ENCODE results near the gene FAM234B.

DNA sequence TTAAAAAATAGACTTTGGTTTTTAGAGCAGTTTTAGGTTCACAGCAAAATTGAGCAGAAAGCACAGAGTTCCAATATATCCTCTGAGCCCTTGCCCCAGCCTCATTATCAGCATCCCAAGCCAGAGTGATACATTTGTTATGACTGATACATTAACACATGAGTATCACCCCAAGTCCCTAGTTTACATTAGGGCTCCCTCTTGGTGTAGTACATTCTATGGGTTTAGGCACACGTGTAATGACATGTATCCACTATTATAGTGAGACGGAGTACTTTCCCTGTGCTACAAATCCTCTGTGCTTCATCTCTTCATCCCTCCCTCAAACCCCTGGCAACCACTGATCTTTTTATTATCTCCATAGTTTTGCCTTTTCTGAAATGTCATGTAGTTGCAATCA, 81.8 kb downstream of the FAM234B start:
- TF ChIP-seq, protein P1, sequence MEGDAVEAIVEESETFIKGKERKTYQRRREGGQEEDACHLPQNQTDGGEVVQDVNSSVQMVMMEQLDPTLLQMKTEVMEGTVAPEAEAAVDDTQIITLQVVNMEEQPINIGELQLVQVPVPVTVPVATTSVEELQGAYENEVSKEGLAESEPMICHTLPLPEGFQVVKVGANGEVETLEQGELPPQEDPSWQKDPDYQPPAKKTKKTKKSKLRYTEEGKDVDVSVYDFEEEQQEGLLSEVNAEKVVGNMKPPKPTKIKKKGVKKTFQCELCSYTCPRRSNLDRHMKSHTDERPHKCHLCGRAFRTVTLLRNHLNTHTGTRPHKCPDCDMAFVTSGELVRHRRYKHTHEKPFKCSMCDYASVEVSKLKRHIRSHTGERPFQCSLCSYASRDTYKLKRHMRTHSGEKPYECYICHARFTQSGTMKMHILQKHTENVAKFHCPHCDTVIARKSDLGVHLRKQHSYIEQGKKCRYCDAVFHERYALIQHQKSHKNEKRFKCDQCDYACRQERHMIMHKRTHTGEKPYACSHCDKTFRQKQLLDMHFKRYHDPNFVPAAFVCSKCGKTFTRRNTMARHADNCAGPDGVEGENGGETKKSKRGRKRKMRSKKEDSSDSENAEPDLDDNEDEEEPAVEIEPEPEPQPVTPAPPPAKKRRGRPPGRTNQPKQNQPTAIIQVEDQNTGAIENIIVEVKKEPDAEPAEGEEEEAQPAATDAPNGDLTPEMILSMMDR (IDR thresholded peaks at IDR 0.05) = no peak
- TF ChIP-seq POLR2A (IDR thresholded peaks at IDR 0.05) (no peak), POLR2AphosphoS5 (IDR thresholded peaks at IDR 0.05) (no peak), EP300 (IDR thresholded peaks at IDR 0.05) (no peak)

Data from gastroesophageal sphincter (tissue), 3 donors.